Trophoblast cell (in vitro differentiated cells and primary cell): ENCODE results near the gene NCF1.
"Not testable (repeated sequence)": the region's sequence is repeated elsewhere in the genome, so short reads cannot be mapped to it uniquely, and the experiment has no call there.

ENCODE experiments used
- DNase-seq, 2 donors: peaks; one replicate each; pipeline ENCODE4 v3.0.0-alpha.2; 2016
- H2AFZ ChIP-seq: 2 replicates; pipeline ENCODE4 v1.6.1; 2013; ENCODE audit warnings: low read length, moderate library complexity, mild to moderate bottlenecking; ENCODE audit not compliant: insufficient read depth, poor library complexity
- H2AK5ac ChIP-seq: 2 replicates; pipeline ENCODE4 v1.6.1; 2013; ENCODE audit warnings: mild to moderate bottlenecking, low read length
- H2BK120ac ChIP-seq: 2 replicates; pipeline ENCODE4 v1.6.1; 2013; ENCODE audit warnings: low read length, mild to moderate bottlenecking, moderate library complexity; ENCODE audit not compliant: insufficient read depth, poor library complexity
- H2BK12ac ChIP-seq: 2 replicates; pipeline ENCODE4 v1.6.1; 2013; ENCODE audit warnings: mild to moderate bottlenecking, low read length, moderate library complexity
- H2BK5ac ChIP-seq: 2 replicates; pipeline ENCODE4 v1.6.1; 2013; ENCODE audit warnings: low read length, low read depth, moderate library complexity, mild to moderate bottlenecking; ENCODE audit not compliant: poor library complexity
- H3K14ac ChIP-seq: 2 replicates; pipeline ENCODE4 v1.6.1; 2013; ENCODE audit warnings: mild to moderate bottlenecking, low read length
- H3K18ac ChIP-seq: 2 replicates; pipeline ENCODE4 v1.6.1; 2013; ENCODE audit warnings: mild to moderate bottlenecking, low read length
- H3K23ac ChIP-seq: 2 replicates; pipeline ENCODE4 v1.6.1; 2013; ENCODE audit warnings: low read length
- H3K27ac ChIP-seq: 2 replicates; pipeline ENCODE4 v1.5.1; 2013; ENCODE audit warnings: low read depth, mild to moderate bottlenecking, inconsistent platforms, low read length, moderate library complexity
- H3K27me3 ChIP-seq: 2 replicates; pipeline ENCODE4 v1.6.1; 2013; ENCODE audit warnings: inconsistent platforms, mild to moderate bottlenecking, low read length, moderate library complexity; ENCODE audit not compliant: insufficient read depth
- H3K36me3 ChIP-seq, 2 experiments: 1 replicate in 1 of 2; 2 replicates in 1 of 2; pipeline ENCODE4 v1.6.1; 2013; ENCODE audit warnings: low read length in 2 of 2, mild to moderate bottlenecking in 2 of 2, moderate library complexity in 1 of 2; ENCODE audit not compliant: insufficient read depth in 2 of 2, control insufficient read depth in 1 of 2
- H3K4ac ChIP-seq: 2 replicates; pipeline ENCODE4 v1.6.1; 2013; ENCODE audit warnings: low read depth, mild to moderate bottlenecking, low read length, moderate library complexity
- H3K4me1 ChIP-seq, 2 experiments: 1 replicate in 1 of 2; 2 replicates in 1 of 2; pipeline ENCODE4 v1.6.1; 2013; ENCODE audit warnings: low read length in 2 of 2, mild to moderate bottlenecking in 2 of 2, moderate library complexity in 1 of 2; ENCODE audit not compliant: insufficient read depth in 2 of 2, control insufficient read depth in 1 of 2
- H3K4me2 ChIP-seq: 2 replicates; pipeline ENCODE4 v1.6.1; 2013; ENCODE audit warnings: inconsistent platforms, mild to moderate bottlenecking, low read length, moderate library complexity
- H3K4me3 ChIP-seq: 2 replicates; pipeline ENCODE4 v1.5.1; 2013; ENCODE audit warnings: mild to moderate bottlenecking, low read depth, low read length, inconsistent platforms
- H3K79me1 ChIP-seq: one replicate; pipeline ENCODE4 v1.6.1; 2013; ENCODE audit warnings: low read length
- H3K79me2 ChIP-seq: 2 replicates; pipeline ENCODE4 v1.6.1; 2013; ENCODE audit warnings: low read length, mild to moderate bottlenecking; ENCODE audit not compliant: control insufficient read depth, insufficient read depth, poor library complexity
- H3K9ac ChIP-seq: 2 replicates; pipeline ENCODE4 v1.6.1; 2013; ENCODE audit warnings: mild to moderate bottlenecking, low read length
- H3K9me3 ChIP-seq: 2 replicates; pipeline ENCODE4 v1.6.1; 2013; ENCODE audit warnings: low read depth, mild to moderate bottlenecking, control low read depth, inconsistent platforms, low read length; ENCODE audit not compliant: insufficient read depth
- H4K12ac ChIP-seq: 2 replicates; pipeline ENCODE4 v1.6.1; 2013; ENCODE audit warnings: low read depth, mild to moderate bottlenecking, low read length, moderate library complexity
- H4K8ac ChIP-seq: 2 replicates; pipeline ENCODE4 v1.6.1; 2013; ENCODE audit warnings: low read depth, mild to moderate bottlenecking, low read length, moderate library complexity
- H4K91ac ChIP-seq: one replicate; pipeline ENCODE4 v1.6.1; 2013; ENCODE audit warnings: low read depth, mild to moderate bottlenecking, low read length, moderate library complexity
- WGBS: extraction: QIAGEN DNeasy Blood & Tissue Kit; methylation state at CpG from one replicate; pipeline ENCODE4 v1.1.7; 2013; ENCODE audit warnings: missing lambda C conversion rate; ENCODE audit not compliant: insufficient read length, insufficient coverage; ENCODE audit errors: extremely low coverage; 5-methylcytosine and 5-hydroxymethylcytosine counted together

NCF1 gene

DNA sequence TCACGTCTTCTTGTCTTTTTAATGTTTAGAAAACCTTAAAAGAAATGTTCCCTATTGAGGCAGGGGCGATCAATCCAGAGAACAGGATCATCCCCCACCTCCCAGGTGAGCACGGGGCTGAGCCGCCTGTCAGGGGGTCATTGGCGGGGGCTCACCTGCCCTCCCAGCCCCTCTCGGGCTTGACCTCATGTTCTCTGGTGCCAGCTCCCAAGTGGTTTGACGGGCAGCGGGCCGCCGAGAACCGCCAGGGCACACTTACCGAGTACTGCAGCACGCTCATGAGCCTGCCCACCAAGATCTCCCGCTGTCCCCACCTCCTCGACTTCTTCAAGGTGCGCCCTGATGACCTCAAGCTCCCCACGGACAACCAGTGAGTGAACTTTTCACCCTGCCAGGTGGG lies 5.2 kb downstream of the NCF1 start:
- not testable (repeated sequence) for H3K18ac ChIP-seq, H4K12ac ChIP-seq, H3K4me3 ChIP-seq, H2BK12ac ChIP-seq, H3K9me3 ChIP-seq, H4K91ac ChIP-seq, H3K79me2 ChIP-seq, H3K4me2 ChIP-seq, H3K27me3 ChIP-seq, DNase-seq, H3K79me1 ChIP-seq, H4K8ac ChIP-seq, H2AFZ ChIP-seq, H3K23ac ChIP-seq, H2AK5ac ChIP-seq, H3K9ac ChIP-seq, H3K14ac ChIP-seq, H3K27ac ChIP-seq, H3K4me1 ChIP-seq, H2BK5ac ChIP-seq, H2BK120ac ChIP-seq, H3K36me3 ChIP-seq, H3K4ac ChIP-seq
- no CpG with 5 or more reads among the region's 17 CpGs for WGBS

DNA sequence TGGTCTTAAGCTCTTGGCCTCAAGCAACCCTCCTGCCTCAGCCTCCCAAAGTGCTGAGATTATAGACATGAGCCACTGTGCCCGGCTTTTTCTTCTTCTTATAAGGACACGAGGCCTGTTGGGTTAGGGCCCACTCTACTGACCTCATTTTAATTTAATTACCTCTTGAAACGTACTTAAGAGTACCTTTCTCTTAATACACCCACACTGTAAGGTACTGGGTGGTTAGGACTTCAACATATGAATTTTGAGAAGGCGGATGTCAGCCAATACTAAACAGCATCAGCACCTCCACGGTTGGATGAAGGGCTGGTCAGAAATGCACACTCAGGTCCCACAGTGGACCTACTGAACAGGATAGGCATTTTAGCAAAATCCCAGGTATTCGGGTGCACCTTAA lies 7.9 kb downstream of the NCF1 start:
- H3K23ac ChIP-seq, H3K79me1 ChIP-seq, H3K4me2 ChIP-seq, H2BK5ac ChIP-seq, H3K79me2 ChIP-seq, H3K36me3 ChIP-seq, H3K9me3 ChIP-seq, H2BK120ac ChIP-seq, H3K4ac ChIP-seq, H4K12ac ChIP-seq, H3K9ac ChIP-seq, H3K4me1 ChIP-seq, H2AFZ ChIP-seq, H4K8ac ChIP-seq, H3K4me3 ChIP-seq, H4K91ac ChIP-seq, H2AK5ac ChIP-seq, H2BK12ac ChIP-seq, DNase-seq, H3K27me3 ChIP-seq, H3K18ac ChIP-seq, H3K14ac ChIP-seq, H3K27ac ChIP-seq: not testable (repeated sequence)
- no CpG with 5 or more reads among the region's 6 CpGs for WGBS

DNA sequence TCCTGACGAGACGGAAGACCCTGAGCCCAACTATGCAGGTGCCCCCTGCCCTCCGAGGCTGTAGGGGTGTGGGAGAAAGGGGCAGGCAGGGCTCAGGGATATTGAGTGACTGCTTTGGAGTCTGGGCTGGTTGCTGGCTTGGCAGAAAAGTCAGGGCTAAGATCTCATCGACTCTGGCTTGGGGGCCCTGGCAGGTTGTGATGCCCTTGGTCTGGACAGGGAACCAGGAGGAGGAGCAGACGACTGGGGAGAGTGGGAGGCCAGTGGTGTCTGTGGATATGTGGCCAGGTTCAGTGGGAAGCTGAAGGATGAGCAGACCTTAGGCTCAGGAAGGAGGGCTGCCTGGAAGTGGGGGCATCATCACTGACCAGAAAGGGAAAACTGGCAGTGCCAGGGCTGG lies 9.8 kb downstream of the NCF1 start:
- H3K18ac ChIP-seq, H3K14ac ChIP-seq, H2BK120ac ChIP-seq, H3K4me1 ChIP-seq, H3K4ac ChIP-seq, H3K23ac ChIP-seq, H3K4me2 ChIP-seq, H3K79me1 ChIP-seq, H4K12ac ChIP-seq, H3K4me3 ChIP-seq, H3K79me2 ChIP-seq, H4K8ac ChIP-seq, H2AK5ac ChIP-seq, H3K9ac ChIP-seq, DNase-seq, H2BK5ac ChIP-seq, H2AFZ ChIP-seq, H3K9me3 ChIP-seq, H2BK12ac ChIP-seq, H3K36me3 ChIP-seq, H3K27me3 ChIP-seq, H4K91ac ChIP-seq, H3K27ac ChIP-seq: not testable (repeated sequence)
- WGBS = no CpG with 5 or more reads among the region's 5 CpGs

DNA sequence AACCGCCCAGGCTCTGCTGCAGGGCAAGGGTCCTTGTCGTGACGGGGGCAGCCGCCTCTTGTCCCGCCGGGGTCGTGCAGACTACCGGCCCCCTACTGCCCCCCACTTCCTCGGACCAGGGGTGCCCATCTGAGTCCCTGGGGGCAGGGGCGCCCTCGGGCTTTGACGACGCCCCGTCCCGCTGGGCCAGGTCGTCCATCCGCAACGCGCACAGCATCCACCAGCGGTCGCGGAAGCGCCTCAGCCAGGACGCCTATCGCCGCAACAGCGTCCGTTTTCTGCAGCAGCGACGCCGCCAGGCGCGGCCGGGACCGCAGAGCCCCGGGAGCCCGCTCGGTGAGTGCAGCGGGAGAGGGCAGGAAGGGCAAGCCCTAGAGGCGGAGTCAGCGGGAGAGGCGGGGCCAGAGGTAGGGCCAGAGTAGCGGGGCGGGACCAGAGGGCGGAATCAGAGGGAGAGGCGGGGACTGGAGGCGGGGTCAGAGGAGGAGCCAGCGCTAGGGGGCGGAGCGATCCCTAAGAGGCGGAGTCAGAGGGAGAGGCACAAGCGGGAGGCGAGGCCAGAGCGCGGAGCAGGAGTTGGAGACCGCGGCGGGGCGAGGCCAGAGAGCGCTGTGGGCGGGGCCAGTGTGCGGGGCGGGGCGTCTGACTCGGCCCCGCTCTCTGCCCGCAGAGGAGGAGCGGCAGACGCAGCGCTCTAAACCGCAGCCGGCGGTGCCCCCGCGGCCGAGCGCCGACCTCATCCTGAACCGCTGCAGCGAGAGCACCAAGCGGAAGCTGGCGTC lies 14.7 kb downstream of the NCF1 start:
- no CpG with 5 or more reads among the region's 82 CpGs for WGBS
- not testable (repeated sequence) for H2BK5ac ChIP-seq, H3K23ac ChIP-seq

More for the DNA sequence above, 14.7 kb downstream of the NCF1 start:
- not testable (repeated sequence) for H4K8ac ChIP-seq, H3K4ac ChIP-seq, H3K14ac ChIP-seq, H2BK12ac ChIP-seq, H3K79me2 ChIP-seq, H3K36me3 ChIP-seq, H3K4me1 ChIP-seq, H3K79me1 ChIP-seq, H3K9ac ChIP-seq, H3K27me3 ChIP-seq, H2AFZ ChIP-seq, H3K18ac ChIP-seq, H3K4me3 ChIP-seq, H2BK120ac ChIP-seq, H3K9me3 ChIP-seq, H3K27ac ChIP-seq, H2AK5ac ChIP-seq, H4K12ac ChIP-seq, H3K4me2 ChIP-seq, H4K91ac ChIP-seq
- DNase-seq = peak; percentile 83 to 85
